K562 (cell line): ENCODE measurements around the gene EGFR. TPM values are rescaled to one million over a fixed set of nuclear protein-coding genes. Genes with fewer than 3 reads are reported as not detected.

ENCODE experiments used
- ATAC-seq: fragments of 200-7000 bp; cut with Tn5 transposase; 3 replicates; pipeline ENCODE4 v1.9.1; 2020; ENCODE audit warnings: moderate library complexity
- BruUV-seq: library from RNA; stranded (reverse); fragments of 400-500 nt; replicated peaks from 2 replicates; lab custom pipeline; 2021; lab: Mats Ljungman, UMichigan
- CTCF ChIA-PET: fragments of 300-600 bp; formaldehyde crosslinking; extraction: SDS; loops from one replicate; lab custom pipeline; 2021; ENCODE audit warnings: low intra/inter-chr PET ratio; lab: Yijun Ruan, JAX
- POLR2A ChIA-PET: fragments of 300-600, 350-650 bp; sonication (Branson Sonifier 250); formaldehyde crosslinking; extraction: SDS; loops from one replicate; lab custom pipeline; 2021; ENCODE audit warnings: antibody characterized with exemption, inconsistent platforms; lab: Yijun Ruan, JAX
- DNase-seq, 4 experiments: peaks; one replicate each; pipeline versions ENCODE4 v3.0.0 to v3.0.0-alpha.2; 2011 to 2018; ENCODE audit warnings: low spot score in 3 of 4, mixed read lengths in 3 of 4; ENCODE audit errors: extremely low read depth in 1 of 4
- FAIRE-seq: peaks from 2 replicates; lab custom pipeline; 2011; peaks lifted over from hg19 to GRCh38; lab: Jason Lieb, UNC
- H2AFZ ChIP-seq: 2 replicates; pipeline ENCODE4 v1.6.0; 2011; ENCODE audit warnings: low read depth, low read length, control low read depth, inconsistent platforms
- H3K27ac ChIP-seq: fragments of 200-600 bp; 3 replicates; pipeline ENCODE4 v1.8.0; 2011; ENCODE audit warnings: low read depth, mild to moderate bottlenecking, control low read depth, inconsistent platforms, low read length, moderate library complexity, mixed read lengths; ENCODE audit errors: extremely low read depth
- H3K27me3 ChIP-seq, 2 experiments: fragments of 300-600 bp in 1 of 2; 2 replicates in 1 of 2; 3 replicates in 1 of 2; pipeline versions ENCODE4 v1.6.0 to v1.8.0; 2011; ENCODE audit warnings: inconsistent platforms in 2 of 2, low read length in 2 of 2, mild to moderate bottlenecking in 1 of 2, mixed read lengths in 1 of 2, moderate library complexity in 1 of 2; ENCODE audit not compliant: control insufficient read depth in 2 of 2, insufficient read depth in 2 of 2
- H3K36me3 ChIP-seq: fragments of 300-600 bp; 3 replicates; pipeline ENCODE4 v1.8.0; 2011; ENCODE audit warnings: mild to moderate bottlenecking, low read length, inconsistent platforms; ENCODE audit not compliant: control insufficient read depth, insufficient read depth
- H3K4me1 ChIP-seq, 2 experiments: fragments of 200-600 bp in 1 of 2; replicated peaks in 1 of 2; 2 replicates in 1 of 2; 3 replicates in 1 of 2; pipeline versions ENCODE4 v1.5.1 to v1.8.0; 2011; ENCODE audit warnings: inconsistent platforms in 2 of 2, low read length in 2 of 2, mild to moderate bottlenecking in 1 of 2, mixed read lengths in 1 of 2, moderate library complexity in 1 of 2; ENCODE audit not compliant: control insufficient read depth in 2 of 2, insufficient read depth in 2 of 2
- H3K4me2 ChIP-seq: 2 replicates; pipeline ENCODE4 v1.6.1; 2011; ENCODE audit warnings: low read length, control low read depth, inconsistent platforms, mixed read lengths; ENCODE audit not compliant: insufficient read depth
- H3K4me3 ChIP-seq: fragments of 200-600 bp; sonication (generic), shearing (Covaris generic); 2 replicates; pipeline ENCODE4 v1.5.1; 2016; ENCODE audit warnings: control low read depth, inconsistent platforms
- H3K79me2 ChIP-seq: fragments of 200-600 bp; 3 replicates; pipeline ENCODE4 v1.8.0; 2011; ENCODE audit warnings: low read length, inconsistent platforms; ENCODE audit not compliant: control insufficient read depth, insufficient read depth
- H3K9ac ChIP-seq, 2 experiments: 2 replicates each; pipeline versions ENCODE4 v1.6.0 to v1.6.1; 2011; ENCODE audit warnings: low read depth in 2 of 2, low read length in 2 of 2, control low read depth in 1 of 2, inconsistent platforms in 1 of 2, mild to moderate bottlenecking in 1 of 2, mixed read lengths in 1 of 2; ENCODE audit not compliant: insufficient read depth in 1 of 2
- H3K9me1 ChIP-seq: one replicate; pipeline ENCODE4 v1.6.0; 2011; ENCODE audit warnings: inconsistent platforms, mild to moderate bottlenecking, low read length, moderate library complexity; ENCODE audit not compliant: control insufficient read depth, insufficient read depth
- H3K9me3 ChIP-seq: replicated peaks from 2 replicates; pipeline ENCODE4 v1.5.1; 2011; ENCODE audit warnings: low read depth, low read length, inconsistent platforms; ENCODE audit not compliant: control insufficient read depth, insufficient read depth
- H4K20me1 ChIP-seq: replicated peaks from 2 replicates; pipeline ENCODE4 v1.6.1; 2011; ENCODE audit warnings: low read length, inconsistent platforms, mixed read lengths; ENCODE audit not compliant: control insufficient read depth, insufficient read depth
- CREBBP ChIP-seq: IDR thresholded peaks from one replicate; pipeline ENCODE4 v1.6.1; 2012; ENCODE audit warnings: low read depth, mild to moderate bottlenecking, control low read depth, inconsistent platforms, low read length
- HMBOX1 ChIP-seq: sonication (generic); IDR thresholded peaks from 2 replicates; pipeline ENCODE4 v1.6.1; 2016
- MYBL2 ChIP-seq, 2 experiments: fragments of 450-650 bp in 1 of 2; sonication (generic) in 1 of 2; formaldehyde crosslinking in 1 of 2; IDR thresholded peaks; 2 replicates each; pipeline versions ENCODE4 v1.6.1 to v1.8.1; 2017 to 2022; ENCODE audit warnings: borderline replicate concordance in 1 of 2, inconsistent platforms in 1 of 2, low read depth in 1 of 2, mild to moderate bottlenecking in 1 of 2, missing genetic modification reagents in 1 of 2, moderate library complexity in 1 of 2
- NR4A1 ChIP-seq, 2 experiments: fragments of 250-450 bp in 1 of 2; fragments of 450-650 bp in 1 of 2; sonication (Bioruptor Pico) in 1 of 2; IDR thresholded peaks; 2 replicates each; pipeline versions ENCODE4 v1.4.0 to v1.6.1; 2016 to 2020; ENCODE audit warnings: mild to moderate bottlenecking in 2 of 2, missing compliant biosample characterization in 1 of 2, missing genetic modification characterization in 1 of 2, moderate library complexity in 1 of 2
- SIN3A ChIP-seq, 2 experiments: fragments of 150-350 bp in 1 of 2; IDR thresholded peaks; 2 replicates each; pipeline ENCODE4 v1.6.1; 2011 to 2016; ENCODE audit warnings: borderline replicate concordance in 2 of 2, low read depth in 2 of 2, low read length in 2 of 2, mild to moderate bottlenecking in 2 of 2, moderate library complexity in 2 of 2; ENCODE audit not compliant: control insufficient read depth in 1 of 2
- WGBS: fragments of 100-300 bp; shearing (Covaris generic); methylation state at CpG from one replicate; pipeline ENCODE4 v1.1.6; 2016; ENCODE audit warnings: low coverage, mixed read lengths; ENCODE audit not compliant: insufficient coverage; ENCODE audit errors: missing lambda C conversion rate; 5-methylcytosine and 5-hydroxymethylcytosine counted together
- in situ Hi-C: fragments of 300-500 bp; cut with MboI; formaldehyde crosslinking; loops from 4 replicates; pipeline ENCODE4 v1.15.0; 2018; ENCODE audit warnings: inconsistent platforms, mixed read lengths
- intact Hi-C: fragments of 100-400 bp; cut with micrococcal nuclease; formaldehyde crosslinking; loops from 2 replicates; pipeline ENCODE4 v1.14.2; 2022
- polyA plus RNA-seq, 8 experiments: library from polyadenylated mRNA; depleted of rRNA in 4 of 8; stranded (reverse) in 5 of 8; unstranded in 3 of 8; fragments of >200 nt; fragmentation: Nextera tagmentation in 2 of 8; fragmentation: Illumina TruSeq in 1 of 8; extraction: Ambion mirVana in 2 of 8; extraction: Trizol in 1 of 8; gene quantifications; 2 replicates each; pipeline versions ENCODE4 v1.2.1 to v1.2.3, GENCODE V29; 2011 to 2014; ENCODE audit warnings: inconsistent platforms in 1 of 8, missing spikeins in 1 of 8
- total RNA-seq, 7 experiments: library from RNA; depleted of rRNA in 6 of 7; stranded (reverse); fragments of >200 nt in 6 of 7; fragmentation: Illumina TruSeq in 2 of 7; extraction: Trizol in 2 of 7; gene quantifications; 2 replicates each; pipeline versions ENCODE4 v1.2.1 to v1.2.3, GENCODE V29; 2011 to 2021; ENCODE audit warnings: low replicate concordance in 1 of 7

The EGFR gene
- total and polyA plus RNA-seq, 9 of the 15 experiments (the other 6 are each of a cell fraction or from before 2014, with no cell fraction given): 0.13 TPM; not detected in 8

GRCh38 chr7:55193245-55193644 lies 174.4 kb downstream of the EGFR start:
- CTCF ChIA-PET: no interaction called here
- no peaks in the 10 kb centered on the region for H3K36me3 ChIP-seq
- POLR2A ChIA-PET: no interaction called here
- H3K4me1 ChIP-seq: 0 out of 5 replicates have a peak, but pooled peaks cover 0 to 2% of the 10 kb centered on the region in 2 experiments
- intact Hi-C loops: no loop called here
- no peak for TF ChIP-seq MYBL2 (IDR thresholded peaks at IDR 0.05; ENCODE audit: low read depth)
- TF ChIP-seq MYBL2 (CRISPR knock-in tag; IDR thresholded peaks at IDR 0.05; ENCODE audit: borderline replicate concordance): no peak
- no peak for TF ChIP-seq SIN3A (IDR thresholded peaks at IDR 0.05; ENCODE audit: borderline replicate concordance in 2 of 2, control insufficient read depth in 1 of 2, low read depth in 2 of 2, low read length in 2 of 2)
- TF ChIP-seq HMBOX1: no peak
- no peak for TF ChIP-seq CREBBP
- TF ChIP-seq NR4A1 (CRISPR knock-in tag; IDR thresholded peaks at IDR 0.05): no peak
- no peak for TF ChIP-seq NR4A1 (tag; IDR thresholded peaks at IDR 0.05)
- TF ChIP-seq, all 486 proteins: peak for 0
- BruUV-seq: no TSS peak
- Histone ChIP-seq H3K79me2 (no peaks in the 10 kb centered on the region), H3K9me3 (no peaks in the 10 kb centered on the region), H3K27me3 (peaks cover 11 to 35% of the 10 kb centered on the region in 2 experiments; a peak in 4 of 5 replicates), H3K9ac (no peak overlapping the region), H3K9me1 (no peaks in the 10 kb centered on the region), H3K27ac (no peak overlapping the region), H4K20me1 (no peaks in the 10 kb centered on the region), H3K4me3 (no peak overlapping the region), H2AFZ (no peak overlapping the region), H3K4me2 (no peak overlapping the region)
- WGBS: 1% methylated on average over 9 of the region's 9 CpGs
- FAIRE-seq: no peak
- in situ Hi-C loops: no loop called here
- no peak for ATAC-seq
- DNase-seq: no peak
